Activated T-helper 2 cell treated with anti-CD3 and anti-CD28 coated beads, Interferon-gamma antibody, Interleukin-2, Interleukin-4, amounts not matched to agents 10 μg/mL and 5 μg/mL and 100 μg/mL, durations not matched to agents 14 hours and 24 hours and 36 hours (primary cell): ENCODE results near the gene KCNN3. TPM values are rescaled to one million over a fixed set of nuclear protein-coding genes. Genes with fewer than 3 reads are reported as not detected.
"Not testable (repeated sequence)": the region's sequence is repeated elsewhere in the genome, so short reads cannot be mapped to it uniquely, and the experiment has no call there.

ENCODE experiments used
- DNase-seq: peaks from one replicate; pipeline ENCODE4 v3.0.0; 2021; ENCODE audit warnings: low spot score
- H3K27ac Mint-ChIP-seq: one replicate; pipeline ENCODE4 v1.8.0; 2021; ENCODE audit warnings: mixed read lengths
- H3K27me3 Mint-ChIP-seq: one replicate; pipeline ENCODE4 v1.8.0; 2021; ENCODE audit warnings: low read depth, mixed read lengths
- H3K36me3 Mint-ChIP-seq: one replicate; pipeline ENCODE4 v1.8.0; 2021; ENCODE audit warnings: low read depth, mixed read lengths
- H3K4me1 Mint-ChIP-seq: one replicate; pipeline ENCODE4 v1.8.0; 2021; ENCODE audit warnings: low read depth, mixed read lengths
- H3K4me3 Mint-ChIP-seq: one replicate; pipeline ENCODE4 v1.8.0; 2021; ENCODE audit warnings: low read depth, mild to moderate bottlenecking, moderate library complexity, mixed read lengths
- H3K9me3 Mint-ChIP-seq: one replicate; pipeline ENCODE4 v1.8.0; 2021; ENCODE audit warnings: mixed read lengths
- intact Hi-C: fragments of 100-400 bp; cut with micrococcal nuclease; formaldehyde crosslinking; loops from one replicate; pipeline ENCODE4 v1.15.1; 2023
- total RNA-seq: library from RNA; stranded (reverse); gene quantifications from 2 replicates; pipeline ENCODE4 v1.2.3, GENCODE V29; 2022

KCNN3 gene
- total RNA-seq, 1 donor from 2014 or later: 0.91 TPM

DNA sequence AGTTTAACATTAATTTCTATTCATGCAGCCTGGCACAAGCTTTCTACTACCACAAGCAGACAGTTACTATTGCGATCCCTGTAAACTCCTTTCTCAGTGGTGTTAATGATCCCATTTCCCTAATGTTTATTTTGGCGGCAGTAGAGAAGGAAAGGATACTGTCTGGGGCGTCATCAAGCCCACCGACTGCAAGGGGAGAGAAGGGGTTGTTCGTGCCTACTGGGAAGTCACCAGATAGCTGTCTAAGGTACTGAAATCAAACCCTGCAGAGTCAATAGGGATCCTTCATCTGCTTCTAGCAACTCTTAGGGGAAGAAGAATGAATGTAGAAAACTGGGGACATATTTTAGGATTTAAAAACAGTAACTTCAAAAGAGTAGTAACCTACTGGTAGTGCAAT, 166.9 kb downstream of the KCNN3 start:
- H3K4me3 Mint-ChIP-seq: no peak overlapping the region
- DNase-seq: no peak
- H3K27me3 Mint-ChIP-seq: peaks cover 13% of the 10 kb centered on the region
- H3K27ac Mint-ChIP-seq: no peak overlapping the region
- H3K4me1 Mint-ChIP-seq: peaks cover 13% of the 10 kb centered on the region
- no peaks in the 10 kb centered on the region for H3K9me3 Mint-ChIP-seq
- intact Hi-C loops: no loop called here
- no peaks in the 10 kb centered on the region for H3K36me3 Mint-ChIP-seq

DNA sequence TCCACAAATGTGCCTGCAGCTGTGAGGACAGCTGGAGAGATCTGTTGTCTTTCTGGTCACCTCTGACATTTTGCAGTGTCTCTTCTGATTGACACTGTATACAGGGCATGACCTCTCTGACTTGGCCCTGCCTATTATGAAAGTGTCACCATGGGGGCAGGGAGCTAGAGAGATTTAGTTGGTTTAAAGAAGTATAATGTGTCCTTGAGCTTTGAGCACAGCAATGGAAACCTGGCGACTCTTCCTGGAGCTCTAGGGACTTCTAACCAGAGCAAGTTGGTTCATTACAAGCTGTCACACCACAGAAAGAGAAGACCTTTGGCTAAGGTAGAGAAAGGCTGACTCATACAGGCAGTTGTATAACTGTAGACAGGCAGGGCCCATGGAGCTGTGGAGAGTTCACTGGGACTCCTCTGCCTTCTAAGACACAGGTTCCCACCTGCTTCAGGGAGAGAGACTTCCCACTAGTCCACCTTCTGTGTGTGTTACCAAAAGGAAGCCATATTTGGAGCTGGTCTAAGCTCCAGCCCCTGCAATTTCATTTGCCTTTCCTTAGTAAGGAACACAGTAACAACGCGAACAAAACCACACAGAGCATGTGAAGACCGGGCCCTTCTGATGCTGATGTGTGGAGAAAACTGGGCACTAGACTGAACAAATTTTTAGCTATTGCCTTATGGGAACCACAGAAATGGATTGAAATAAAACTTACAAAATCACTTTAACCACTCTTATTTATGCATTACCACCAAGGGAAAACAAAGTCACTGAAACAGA, 171.6 kb downstream of the KCNN3 start:
- Mint-ChIP-seq H3K4me3 (no peak overlapping the region), H3K36me3 (no peaks in the 10 kb centered on the region), H3K4me1 (peaks cover 13% of the 10 kb centered on the region), H3K9me3 (no peaks in the 10 kb centered on the region), H3K27ac (no peak overlapping the region), H3K27me3 (peaks cover 10% of the 10 kb centered on the region)
- intact Hi-C loops: loop anchor here (10.0 kb wide), 1 partner anchor 46 kb away; no protein-coding TSS in a partner anchor
- no peak for DNase-seq

DNA sequence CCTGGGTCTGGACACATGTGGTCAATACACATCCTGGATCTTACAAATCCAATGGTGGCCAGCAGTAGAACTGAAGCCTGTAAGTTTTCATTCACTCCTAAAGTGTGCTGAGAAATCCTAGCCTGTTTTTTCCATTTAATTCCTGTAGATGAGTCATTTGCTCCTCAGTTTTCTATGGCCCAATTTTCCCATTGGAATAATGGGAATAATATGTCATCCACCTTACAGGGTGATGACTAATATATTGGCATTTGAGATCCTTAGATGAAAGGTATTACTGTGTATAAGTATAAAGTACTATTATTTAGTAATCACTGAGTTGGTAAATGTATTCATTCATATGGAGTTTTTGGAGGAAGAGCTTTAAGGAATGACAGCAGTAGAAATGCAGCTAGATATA, 172.4 kb downstream of the KCNN3 start:
- Mint-ChIP-seq H3K4me1 (peaks cover 13% of the 10 kb centered on the region), H3K9me3 (no peaks in the 10 kb centered on the region)
- intact Hi-C loops: loop anchor here (10.0 kb wide), 1 partner anchor 47 kb away; no protein-coding TSS in a partner anchor

DNA sequence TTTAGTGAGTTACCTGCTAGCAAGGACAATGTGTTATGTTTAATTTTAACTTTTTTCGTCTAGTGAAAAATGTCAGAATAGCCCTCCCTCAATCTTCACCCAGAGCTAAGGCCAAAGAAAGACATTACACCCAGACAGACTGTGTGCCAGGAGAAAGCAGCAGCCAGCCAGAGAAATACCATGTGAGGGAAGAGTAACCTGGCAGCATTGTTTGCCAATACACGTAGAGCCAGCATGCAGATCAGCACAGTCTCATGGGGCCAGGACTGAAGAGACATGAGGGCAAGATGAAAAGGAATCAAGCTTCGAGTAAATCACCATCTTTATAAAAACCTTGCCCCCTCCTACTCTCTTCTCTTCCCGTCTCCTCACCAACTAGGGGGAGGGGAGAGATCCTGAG, 173.6 kb downstream of the KCNN3 start:
- Mint-ChIP-seq H3K36me3 (no peaks in the 10 kb centered on the region), H3K9me3 (no peaks in the 10 kb centered on the region), H3K4me1 (peaks cover 13% of the 10 kb centered on the region), H3K27me3 (peaks cover 11% of the 10 kb centered on the region), H3K4me3 (no peak overlapping the region), H3K27ac (no peak overlapping the region)
- intact Hi-C loops: loop anchor here (10.0 kb wide), 1 partner anchor 48 kb away; no protein-coding TSS in a partner anchor
- no peak for DNase-seq

More for the DNA sequence above, 172.4 kb downstream of the KCNN3 start:
- peaks cover 10% of the 10 kb centered on the region for H3K27me3 Mint-ChIP-seq
- H3K4me3 Mint-ChIP-seq: no peak overlapping the region
- no peak for DNase-seq
- H3K36me3 Mint-ChIP-seq: no peaks in the 10 kb centered on the region
- H3K27ac Mint-ChIP-seq: no peak overlapping the region

DNA sequence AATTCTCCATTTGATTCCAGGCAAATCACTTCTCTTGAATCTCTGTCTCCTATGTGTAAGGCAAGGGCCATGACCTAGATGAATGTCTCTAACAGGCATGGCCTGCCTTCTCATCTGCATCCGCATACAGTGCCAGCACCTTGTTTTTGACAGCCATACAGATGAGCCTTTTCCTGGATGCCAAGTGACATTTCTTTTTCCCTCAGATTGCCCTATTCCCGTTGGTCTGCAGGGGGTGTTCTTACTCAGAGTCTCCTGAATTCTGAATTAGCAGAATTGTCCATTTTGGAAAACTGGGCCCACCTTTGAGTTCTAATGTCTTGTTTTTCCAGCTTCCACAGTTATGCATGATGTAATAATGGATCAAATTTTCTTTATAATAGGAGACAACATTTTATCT, 174.1 kb downstream of the KCNN3 start:
- intact Hi-C loops: loop anchor here (10.0 kb wide), 1 partner anchor 49 kb away; no protein-coding TSS in a partner anchor
- H3K9me3 Mint-ChIP-seq: no peaks in the 10 kb centered on the region
- H3K4me3 Mint-ChIP-seq: no peak overlapping the region
- H3K4me1 Mint-ChIP-seq: peaks cover 13% of the 10 kb centered on the region
- DNase-seq: no peak
- peaks cover 11% of the 10 kb centered on the region for H3K27me3 Mint-ChIP-seq
- no peaks in the 10 kb centered on the region for H3K36me3 Mint-ChIP-seq
- H3K27ac Mint-ChIP-seq: no peak overlapping the region

DNA sequence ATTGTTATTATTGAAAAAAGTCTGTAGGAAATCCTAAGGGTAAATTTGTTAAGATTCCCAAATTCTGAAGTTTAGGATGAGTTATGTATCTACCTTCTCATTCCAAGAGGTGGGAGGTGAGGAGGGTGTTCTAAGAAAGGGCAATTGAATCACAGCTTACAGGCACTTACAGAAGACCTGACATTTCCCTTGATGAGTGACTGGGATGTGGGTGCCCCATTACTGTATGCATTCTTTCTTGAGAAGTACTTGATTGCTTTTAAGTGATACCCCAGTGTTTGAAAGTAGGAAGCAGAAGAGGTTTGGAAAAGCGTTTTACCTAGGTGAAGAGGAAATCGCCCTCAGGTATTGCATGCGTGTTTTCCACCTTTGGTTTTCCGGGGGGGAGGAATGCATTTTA, 175.1 kb downstream of the KCNN3 start:
- no peak for DNase-seq
- Mint-ChIP-seq H3K27me3 (peaks cover 13% of the 10 kb centered on the region), H3K27ac (no peak overlapping the region), H3K36me3 (no peaks in the 10 kb centered on the region), H3K4me1 (peaks cover 13% of the 10 kb centered on the region), H3K9me3 (no peaks in the 10 kb centered on the region), H3K4me3 (no peak overlapping the region)
- intact Hi-C loops: loop anchor here (10.0 kb wide), 1 partner anchor 50 kb away; no protein-coding TSS in a partner anchor

DNA sequence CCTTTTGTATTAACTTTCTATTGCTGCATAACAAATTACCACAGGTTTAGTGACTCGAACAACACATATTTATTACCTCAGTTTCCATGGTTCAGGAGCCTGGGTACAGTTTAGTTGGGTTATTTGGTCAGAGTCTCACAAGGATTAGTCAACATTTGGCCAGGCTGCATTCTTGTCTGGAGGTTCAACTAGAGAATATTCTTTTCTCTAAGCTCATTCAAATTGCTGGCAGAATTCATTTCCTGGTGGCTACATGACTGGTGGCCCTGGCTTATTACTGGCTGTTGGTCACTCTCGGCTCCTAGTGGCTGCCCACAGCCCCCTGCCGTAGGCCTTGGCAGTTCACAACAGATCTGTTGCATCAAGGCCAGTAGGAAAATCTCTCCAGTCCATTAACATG, 181.0 kb downstream of the KCNN3 start:
- Mint-ChIP-seq H3K9me3 (no peaks in the 10 kb centered on the region), H3K27ac (no peak overlapping the region), H3K4me3 (no peak overlapping the region), H3K27me3 (peaks cover 26% of the 10 kb centered on the region), H3K4me1 (no peaks in the 10 kb centered on the region), H3K36me3 (no peaks in the 10 kb centered on the region)
- no peak for DNase-seq
- intact Hi-C loops: no loop called here

DNA sequence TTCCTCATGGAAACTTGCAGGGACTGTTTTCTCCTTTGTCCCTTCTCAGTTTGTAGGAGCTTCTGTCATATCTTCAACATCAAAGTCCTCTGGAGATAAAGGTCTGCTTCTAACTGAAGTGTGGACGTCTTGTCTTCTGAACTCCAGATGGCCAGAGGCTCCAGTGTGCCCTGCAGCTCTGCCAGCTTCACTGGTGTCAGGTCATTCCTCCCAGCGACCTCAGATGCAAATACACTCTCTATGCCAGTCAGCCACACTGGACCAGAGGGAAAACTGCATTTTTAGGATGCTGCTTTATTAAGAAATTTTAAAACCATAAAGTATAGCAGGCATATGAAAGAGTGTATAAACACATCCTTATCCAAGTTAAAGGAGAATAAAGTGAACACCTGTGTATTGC, 183.6 kb downstream of the KCNN3 start:
- DNase-seq: no peak
- Mint-ChIP-seq H3K27ac (no peak overlapping the region), H3K4me1 (no peaks in the 10 kb centered on the region), H3K27me3 (peaks cover 20% of the 10 kb centered on the region), H3K9me3 (no peaks in the 10 kb centered on the region), H3K4me3 (no peak overlapping the region), H3K36me3 (no peaks in the 10 kb centered on the region)
- intact Hi-C loops: no loop called here

DNA sequence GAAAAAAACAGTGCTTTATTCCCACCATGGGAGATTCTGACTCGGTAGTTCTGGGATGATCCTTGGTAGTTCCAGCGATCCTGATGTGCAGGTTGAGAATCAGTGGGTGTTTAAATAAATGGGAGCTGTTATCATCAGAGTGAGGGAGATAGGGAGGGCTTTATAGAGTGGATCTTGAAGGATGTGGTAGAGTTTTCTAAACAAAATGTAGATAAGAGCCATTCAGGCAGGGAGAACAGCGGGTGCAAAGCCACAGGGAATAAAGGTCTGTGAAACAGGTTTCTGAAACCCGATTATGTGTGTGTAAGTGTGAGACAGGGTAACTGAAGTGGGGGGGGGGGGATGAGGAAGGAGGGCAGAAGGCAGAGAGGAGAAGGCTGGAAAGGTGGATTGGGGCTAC, 186.3 kb downstream of the KCNN3 start:
- Mint-ChIP-seq H3K9me3 (no peaks in the 10 kb centered on the region), H3K4me1 (no peaks in the 10 kb centered on the region), H3K27me3 (peaks cover 14% of the 10 kb centered on the region), H3K4me3 (no peak overlapping the region), H3K36me3 (peaks cover 9% of the 10 kb centered on the region), H3K27ac (no peak overlapping the region)
- no peak for DNase-seq
- intact Hi-C loops: no loop called here

DNA sequence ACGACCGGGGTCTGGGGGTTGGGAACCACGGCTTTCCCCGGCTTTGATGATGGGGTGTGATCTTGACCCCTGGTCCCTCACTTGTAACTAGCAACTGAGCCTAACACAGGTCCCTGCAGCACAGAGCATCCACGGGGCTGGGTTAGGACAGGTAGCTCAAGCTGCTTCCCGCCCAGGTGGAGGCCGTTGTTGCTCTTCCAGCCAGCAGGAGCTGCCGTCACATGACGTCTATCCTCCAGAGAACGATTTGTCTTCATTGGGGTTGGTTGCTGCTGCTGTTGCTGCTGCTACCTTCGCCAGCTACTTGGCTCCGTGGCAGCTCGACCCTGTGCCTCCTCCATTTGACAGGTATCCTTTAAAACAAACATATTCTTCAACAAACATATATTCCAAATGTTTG, 187.8 kb downstream of the KCNN3 start:
- H3K9me3 Mint-ChIP-seq: no peaks in the 10 kb centered on the region
- peaks cover 12% of the 10 kb centered on the region for H3K36me3 Mint-ChIP-seq

DNA sequence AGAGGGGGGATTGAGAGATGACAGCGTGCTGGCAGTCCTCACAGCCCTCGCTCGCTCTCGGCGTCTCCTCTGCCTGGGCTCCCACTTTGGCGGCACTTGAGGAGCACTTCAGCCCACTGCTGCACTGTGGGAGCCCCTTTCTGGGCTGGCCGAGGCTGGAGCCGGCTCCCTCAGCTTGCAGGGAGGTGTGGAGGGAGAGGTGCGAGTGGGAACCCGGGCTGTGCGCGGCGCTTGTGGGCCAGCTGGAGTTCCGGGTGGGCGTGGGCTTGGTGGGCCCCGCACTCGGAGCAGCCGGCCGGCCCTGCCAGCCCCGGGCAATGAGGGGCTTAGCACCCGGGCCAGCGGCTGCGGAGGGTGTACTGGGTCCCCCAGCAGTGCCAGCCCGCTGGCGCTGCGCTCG, 192.2 kb downstream of the KCNN3 start:
- H3K27me3 Mint-ChIP-seq, H3K4me1 Mint-ChIP-seq, H3K27ac Mint-ChIP-seq, intact Hi-C loops, H3K4me3 Mint-ChIP-seq, H3K9me3 Mint-ChIP-seq, DNase-seq: not testable (repeated sequence)
- peaks cover 15% of the 10 kb centered on the region for H3K36me3 Mint-ChIP-seq

More for the DNA sequence above, 187.8 kb downstream of the KCNN3 start:
- H3K4me3 Mint-ChIP-seq: no peak overlapping the region
- no peak overlapping the region for H3K27ac Mint-ChIP-seq
- H3K4me1 Mint-ChIP-seq: no peaks in the 10 kb centered on the region
- intact Hi-C loops: no loop called here
- H3K27me3 Mint-ChIP-seq: peaks cover 9% of the 10 kb centered on the region
- DNase-seq: no peak

DNA sequence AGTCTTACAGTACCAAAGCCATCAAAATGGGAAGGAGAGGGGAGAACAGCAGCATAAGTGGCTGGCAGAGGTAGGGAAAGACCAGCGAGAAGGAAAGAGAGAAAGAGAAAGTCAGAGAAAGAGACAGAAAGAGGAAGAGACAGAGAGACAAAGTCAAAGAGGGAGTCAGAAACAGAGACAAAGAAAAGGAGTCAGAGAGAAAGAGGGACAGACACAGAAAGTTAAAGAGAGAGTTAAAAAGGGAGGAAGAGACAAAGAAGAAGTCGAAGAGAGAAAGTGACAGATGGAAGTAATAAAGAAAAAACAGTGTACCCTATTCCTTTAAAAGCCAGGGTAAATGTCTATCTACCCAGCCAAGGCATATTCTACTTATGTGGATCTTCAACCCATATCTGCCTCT, 193.2 kb downstream of the KCNN3 start:
- H3K9me3 Mint-ChIP-seq, H3K4me1 Mint-ChIP-seq, H3K4me3 Mint-ChIP-seq, H3K27me3 Mint-ChIP-seq, DNase-seq, H3K27ac Mint-ChIP-seq, intact Hi-C loops: not testable (repeated sequence)
- H3K36me3 Mint-ChIP-seq: peaks cover 15% of the 10 kb centered on the region

DNA sequence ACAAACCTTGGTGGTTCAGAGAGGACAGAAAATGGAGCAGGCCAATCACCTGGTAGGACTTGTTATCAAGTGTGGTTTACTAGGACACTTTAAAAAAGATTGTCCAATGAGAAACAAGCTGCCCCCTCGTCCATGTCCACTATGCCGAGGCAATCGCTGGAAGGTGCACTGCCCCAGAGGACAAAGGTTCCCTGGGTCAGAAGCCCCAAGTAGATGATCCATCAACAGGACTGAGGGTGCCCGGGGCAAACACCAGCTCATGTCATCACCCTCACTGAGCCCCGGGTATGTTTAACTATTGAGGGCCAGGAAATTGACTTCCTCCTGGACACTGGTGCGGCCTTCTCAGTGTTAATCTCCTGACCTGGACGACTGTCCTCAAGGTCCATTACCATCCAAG, 195.6 kb downstream of the KCNN3 start:
- H3K36me3 Mint-ChIP-seq: peaks cover 12% of the 10 kb centered on the region
- H3K9me3 Mint-ChIP-seq, H3K4me3 Mint-ChIP-seq, H3K27ac Mint-ChIP-seq, intact Hi-C loops, DNase-seq, H3K4me1 Mint-ChIP-seq, H3K27me3 Mint-ChIP-seq: not testable (repeated sequence)
